NCI-H82 treated with DMSO at 0.1 percent for 48 hours (cell line): ENCODE data around the gene RMDN2.

Experiments
- DNase-seq: peaks from one replicate; lab custom pipeline; 2025; ENCODE audit not compliant: unreplicated experiment; lab: John Stamatoyannopoulos, UW

The RMDN2 gene

DNA sequence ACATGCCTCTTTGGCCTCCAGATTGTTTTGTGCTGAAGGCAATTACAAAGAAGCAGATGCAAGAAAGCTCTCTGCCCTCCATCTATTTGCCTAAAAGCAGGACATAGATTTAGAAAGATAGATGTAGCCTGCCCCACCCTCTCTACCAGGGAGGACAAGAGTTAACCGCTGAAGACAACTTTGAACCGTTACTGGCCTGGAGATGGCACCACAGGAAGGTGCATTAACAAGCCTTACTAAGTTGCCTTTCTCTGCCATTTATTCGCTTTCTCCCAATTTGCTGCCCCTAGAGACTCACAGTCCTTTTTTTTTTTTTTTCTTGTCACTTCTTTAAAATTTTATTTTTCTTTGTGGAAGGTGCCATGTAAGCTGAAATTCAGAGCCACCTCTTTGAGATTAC lies 28.8 kb upstream of the RMDN2 start:
- DNase-seq, result no peak

GRCh38 chr2:37897511-37897910 lies 27.6 kb upstream of the RMDN2 start:
- no peak for DNase-seq

DNA sequence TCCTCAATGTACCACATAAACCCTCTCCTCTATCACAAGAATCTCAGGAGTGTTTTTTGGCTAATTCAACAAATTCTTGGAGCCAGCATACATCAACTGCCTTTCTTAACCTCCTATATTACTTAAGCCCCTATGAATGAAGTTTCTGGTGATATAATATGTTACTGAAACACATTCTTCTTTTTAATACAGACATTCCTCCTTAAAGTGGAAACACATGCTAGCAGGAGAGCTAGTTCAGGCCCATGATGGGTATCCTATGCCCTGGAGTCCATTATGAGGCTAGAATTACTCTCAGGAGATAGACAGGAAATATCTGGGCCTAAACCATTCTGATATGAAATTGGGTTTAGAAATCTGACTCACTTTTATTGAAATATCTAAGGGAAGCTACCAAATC lies 26.6 kb upstream of the RMDN2 start:
- no peak for DNase-seq

DNA sequence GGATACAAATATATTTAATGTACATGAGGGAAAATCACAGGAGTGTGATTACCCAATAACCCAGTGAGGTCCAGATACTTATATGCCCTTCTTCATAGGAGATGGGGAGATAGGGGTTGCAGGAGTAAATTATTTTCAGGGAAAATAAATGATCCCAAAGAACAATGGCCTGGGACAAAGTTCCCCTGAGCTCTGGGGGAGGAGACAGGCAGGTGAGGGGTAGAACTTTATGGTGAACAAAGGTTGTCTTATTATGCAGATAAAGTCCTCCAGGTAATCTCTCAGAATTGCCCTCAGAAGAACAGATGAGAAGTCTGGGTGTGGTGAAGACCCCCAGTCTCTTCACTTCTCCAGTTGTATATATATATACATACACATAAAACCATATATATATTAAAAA lies 22.1 kb upstream of the RMDN2 start:
- no peak for DNase-seq

DNA sequence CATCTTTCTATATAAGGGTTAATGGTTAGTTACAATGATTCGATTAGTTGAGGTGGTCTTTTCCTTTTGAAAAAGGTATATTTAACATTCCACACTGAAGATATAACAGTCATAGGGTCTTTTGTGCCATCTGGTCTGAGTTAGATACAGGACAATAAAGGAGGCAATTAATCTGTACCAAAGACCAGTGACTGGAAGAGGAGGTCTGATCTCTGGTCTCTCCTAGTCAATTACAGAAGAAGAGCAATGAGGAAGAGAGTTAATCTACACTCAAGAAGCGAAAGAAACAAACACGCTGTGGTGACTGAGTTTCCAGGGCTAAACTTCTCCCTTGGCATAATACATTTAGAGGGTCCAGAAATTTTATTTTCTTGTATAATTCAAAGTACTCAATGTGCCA lies 20.7 kb upstream of the RMDN2 start:
- no peak for DNase-seq

DNA sequence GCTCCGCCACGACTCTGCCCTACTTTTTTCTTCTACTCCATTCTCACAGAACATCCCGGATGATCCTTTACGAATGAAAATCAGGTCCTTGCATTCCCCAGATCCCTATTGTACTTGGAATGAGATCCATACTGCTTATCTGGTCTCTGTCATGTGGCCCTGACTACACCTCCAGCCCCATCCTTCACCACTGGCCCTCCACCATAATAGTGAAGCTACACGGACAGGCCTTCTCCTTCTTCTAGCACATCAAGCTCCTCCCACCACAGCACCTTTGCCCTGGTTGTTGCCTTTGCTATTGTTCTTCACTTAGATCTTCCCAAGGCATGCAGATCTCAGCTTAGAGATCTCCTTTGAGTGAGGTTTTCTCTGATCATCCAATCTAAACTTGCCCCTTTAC lies 20.1 kb upstream of the RMDN2 start:
- DNase-seq, result no peak

DNA sequence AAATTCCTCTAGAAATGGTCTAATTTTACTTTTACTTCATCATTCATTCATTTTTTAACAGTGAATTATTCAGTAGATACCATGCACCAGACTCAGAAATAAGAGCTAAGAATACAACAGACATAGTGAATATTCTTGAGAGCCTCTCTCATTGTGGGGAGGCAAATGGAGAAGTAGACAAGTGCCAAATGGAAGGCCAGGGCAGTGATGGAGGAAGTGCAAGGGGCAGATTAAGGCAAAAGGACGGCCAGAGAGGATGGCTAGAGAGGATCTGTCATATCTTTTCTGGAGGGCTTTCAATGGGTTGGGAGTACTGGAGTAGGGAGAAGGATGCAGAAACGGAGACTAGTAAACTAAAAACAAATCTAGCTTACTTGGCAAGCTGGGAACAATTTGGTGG lies 19.0 kb upstream of the RMDN2 start:
- no peak for DNase-seq

GRCh38 chr2:37907501-37908225 lies 17.4 kb upstream of the RMDN2 start:
- no peak for DNase-seq

DNA sequence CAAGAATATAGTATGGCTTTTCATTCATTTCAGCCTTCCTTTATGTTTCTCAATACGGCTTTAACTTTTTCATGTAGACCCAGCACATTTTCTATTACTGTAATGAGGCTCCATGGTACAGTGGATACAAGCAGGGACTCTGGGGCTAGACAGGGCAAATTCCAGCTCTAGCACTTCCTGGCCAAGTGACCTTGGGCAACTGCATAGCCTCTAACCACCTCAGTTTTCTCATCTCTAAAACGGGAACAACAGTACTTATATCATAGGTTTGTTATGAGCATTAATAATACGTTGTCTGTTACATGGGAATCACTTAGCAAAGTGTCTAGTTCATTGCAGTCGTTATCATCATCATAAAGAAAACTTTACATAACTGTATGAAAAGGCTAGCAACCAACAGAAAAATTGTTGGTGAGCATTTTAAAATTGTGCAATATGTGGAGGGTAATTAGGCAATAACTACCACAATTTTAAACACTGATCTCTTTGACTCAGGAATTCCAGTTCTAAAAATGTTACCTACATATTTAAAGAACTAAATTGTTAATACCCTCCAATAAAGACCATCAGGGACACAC lies 13.7 kb upstream of the RMDN2 start:
- no peak for DNase-seq

DNA sequence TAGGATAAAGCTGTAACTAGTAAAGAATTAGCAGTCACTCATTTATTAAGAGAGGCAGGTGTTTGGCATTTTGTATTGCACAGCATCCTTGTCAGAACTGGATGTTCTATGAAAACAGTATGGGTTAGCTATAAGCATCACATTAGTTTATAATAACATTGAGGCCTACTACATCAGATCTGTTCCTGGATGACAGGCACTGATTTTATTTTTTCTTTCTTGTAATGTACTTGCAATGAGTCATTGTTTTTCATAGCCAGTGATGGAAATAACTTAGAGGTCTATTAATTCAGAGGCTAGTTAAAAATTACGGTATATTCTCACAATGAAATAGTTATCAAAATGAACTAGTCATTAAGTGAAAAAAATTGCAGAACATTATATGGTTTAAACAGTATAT lies 13.0 kb upstream of the RMDN2 start:
- no peak for DNase-seq

- no peak for DNase-seq
Observed at GRCh38 chr2:37912616-37913015, 12.5 kb upstream of the RMDN2 start.

DNA sequence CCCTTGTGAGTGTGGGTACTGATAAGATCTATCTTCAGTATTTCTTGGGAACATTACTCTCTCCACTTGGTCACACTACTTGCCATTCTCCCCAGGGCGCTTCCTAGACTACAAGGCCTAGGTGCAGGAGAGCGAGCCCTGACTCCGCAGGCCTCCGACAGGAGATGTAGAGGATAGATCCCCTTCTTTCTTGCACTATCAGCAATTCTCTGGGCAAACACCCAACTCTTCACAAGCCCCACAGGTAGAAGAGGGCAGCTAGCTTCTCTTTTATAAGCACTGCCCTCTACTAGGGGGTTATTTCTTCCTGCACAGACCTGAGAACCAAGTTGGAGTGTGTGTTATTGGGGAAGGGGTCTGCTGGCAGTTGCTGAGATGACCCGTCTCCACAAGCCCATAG lies 10.7 kb upstream of the RMDN2 start:
- no peak for DNase-seq

- DNase-seq, result no peak
Observed at GRCh38 chr2:37915773-37916172, 9.3 kb upstream of the RMDN2 start.

- no peak for DNase-seq
Observed at GRCh38 chr2:37916512-37917082, 8.5 kb upstream of the RMDN2 start.

DNA sequence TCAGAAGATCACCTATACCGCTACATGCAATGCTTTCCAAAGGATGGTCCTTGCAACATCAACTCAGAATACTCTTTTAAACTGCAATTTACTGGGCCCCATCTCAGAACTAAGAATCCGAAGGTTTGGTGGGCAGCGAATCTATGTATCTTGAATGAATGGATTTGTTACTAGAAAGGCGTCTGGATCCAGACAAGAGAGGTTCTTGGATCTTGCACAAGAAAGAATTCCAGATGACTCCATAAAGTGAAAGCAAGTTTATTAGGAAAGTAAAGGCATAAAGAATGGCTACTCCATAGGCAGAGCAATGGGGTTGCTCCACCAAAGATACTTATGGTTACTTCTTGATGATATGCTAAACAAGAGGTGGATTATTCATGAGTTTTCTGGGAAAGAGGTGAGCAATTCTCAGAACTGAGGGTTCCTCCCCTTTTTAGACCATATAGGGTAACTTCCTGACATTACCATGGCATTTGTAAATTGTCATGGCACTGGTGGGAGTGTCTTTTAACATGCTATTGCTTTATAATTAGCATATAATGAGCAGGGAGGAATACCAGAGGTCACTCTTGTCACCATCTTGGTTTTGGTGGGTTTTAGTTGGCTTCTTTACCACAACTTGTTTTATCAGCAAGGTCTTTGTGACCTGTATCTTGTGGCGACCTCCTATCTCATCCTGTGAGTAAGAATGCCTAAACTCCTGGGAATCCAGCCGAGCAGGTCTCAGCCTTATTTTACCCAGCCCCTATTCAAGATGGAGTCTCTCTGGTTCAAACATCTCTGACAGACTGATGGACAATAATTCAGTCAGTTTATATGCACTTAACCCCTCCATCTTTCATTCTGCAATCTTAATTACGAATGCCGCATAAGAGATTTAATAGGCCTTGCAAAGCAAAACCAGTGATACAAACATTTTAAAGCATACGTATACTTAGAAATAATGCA lies 7.5 kb upstream of the RMDN2 start:
- DNase-seq, result no peak

- no peak for DNase-seq
Observed at GRCh38 chr2:37918742-37919186, 6.3 kb upstream of the RMDN2 start.

DNA sequence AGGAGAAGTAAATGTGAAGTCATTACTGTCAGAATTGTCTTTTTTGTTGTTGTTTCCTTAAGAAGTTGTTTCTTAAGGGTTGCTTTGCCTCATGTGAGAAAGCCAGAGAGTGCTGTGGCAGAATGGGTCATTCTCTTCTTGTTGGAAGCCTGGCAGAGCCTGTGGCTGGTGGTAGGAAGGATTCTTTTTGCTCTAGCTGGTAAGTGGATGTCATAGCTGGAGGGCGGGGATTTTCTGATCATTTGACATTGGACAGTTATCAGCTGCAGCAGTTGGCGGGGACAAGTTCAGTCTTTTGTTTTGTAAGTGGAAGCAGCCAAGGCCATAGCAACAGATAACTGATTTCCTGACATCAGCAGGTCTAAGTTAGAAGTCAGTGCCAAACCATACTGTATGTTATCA lies 5.5 kb upstream of the RMDN2 start:
- DNase-seq, result no peak

GRCh38 chr2:37920570-37920969 lies 4.5 kb upstream of the RMDN2 start:
- no peak for DNase-seq

GRCh38 chr2:37921781-37922180 lies 3.3 kb upstream of the RMDN2 start:
- DNase-seq, result no peak

DNA sequence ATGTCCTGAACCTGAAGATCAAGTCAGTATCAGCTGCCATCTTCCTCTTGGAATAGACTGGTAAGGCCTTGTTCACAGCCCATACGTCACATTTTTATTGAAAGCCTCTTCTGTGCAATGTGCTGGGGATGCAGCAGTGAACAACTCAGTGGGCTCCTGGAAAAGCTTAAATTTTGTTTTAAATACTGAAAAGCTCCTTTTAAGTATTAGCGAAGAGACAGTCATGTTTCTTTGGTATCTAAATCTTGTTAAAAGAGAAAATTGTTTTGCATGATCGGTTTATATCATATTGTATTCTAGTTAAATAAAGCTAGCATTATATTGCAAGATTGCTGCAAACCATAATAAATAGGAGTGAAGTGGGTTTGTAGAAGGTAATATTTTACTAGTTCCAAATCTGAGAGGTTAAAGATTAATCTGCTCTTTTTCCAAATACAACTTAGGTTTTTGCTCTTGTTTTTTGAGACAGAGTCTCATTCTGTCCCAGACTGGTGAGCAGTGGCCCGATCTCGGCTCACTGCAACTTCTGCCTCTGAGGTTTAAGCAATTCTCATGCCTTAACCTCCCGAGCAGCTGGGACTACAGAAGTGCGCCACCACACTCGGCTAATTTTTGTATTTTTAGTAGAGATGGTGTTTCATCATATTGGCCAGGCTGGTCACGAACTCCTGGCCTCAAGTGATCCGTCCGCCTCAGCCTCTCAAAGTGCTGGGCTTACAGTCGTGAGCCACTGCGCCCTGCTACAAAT lies 1.6 kb upstream of the RMDN2 start:
- no peak for DNase-seq

- no peak for DNase-seq
Observed at GRCh38 chr2:37926635-37927034, 1.5 kb downstream of the RMDN2 start.
